Medulla oblongata (tissue), 1 donor: ENCODE data around the gene YIPF2.
"Not testable (repeated sequence)": the region's sequence is repeated elsewhere in the genome, so short reads cannot be mapped to it uniquely, and the experiment has no call there.

ENCODE experiments used
- DNase-seq: peaks from one replicate; pipeline ENCODE4 v3.0.0-alpha.2; 2015; ENCODE audit errors: extremely low spot score

YIPF2 gene

DNA sequence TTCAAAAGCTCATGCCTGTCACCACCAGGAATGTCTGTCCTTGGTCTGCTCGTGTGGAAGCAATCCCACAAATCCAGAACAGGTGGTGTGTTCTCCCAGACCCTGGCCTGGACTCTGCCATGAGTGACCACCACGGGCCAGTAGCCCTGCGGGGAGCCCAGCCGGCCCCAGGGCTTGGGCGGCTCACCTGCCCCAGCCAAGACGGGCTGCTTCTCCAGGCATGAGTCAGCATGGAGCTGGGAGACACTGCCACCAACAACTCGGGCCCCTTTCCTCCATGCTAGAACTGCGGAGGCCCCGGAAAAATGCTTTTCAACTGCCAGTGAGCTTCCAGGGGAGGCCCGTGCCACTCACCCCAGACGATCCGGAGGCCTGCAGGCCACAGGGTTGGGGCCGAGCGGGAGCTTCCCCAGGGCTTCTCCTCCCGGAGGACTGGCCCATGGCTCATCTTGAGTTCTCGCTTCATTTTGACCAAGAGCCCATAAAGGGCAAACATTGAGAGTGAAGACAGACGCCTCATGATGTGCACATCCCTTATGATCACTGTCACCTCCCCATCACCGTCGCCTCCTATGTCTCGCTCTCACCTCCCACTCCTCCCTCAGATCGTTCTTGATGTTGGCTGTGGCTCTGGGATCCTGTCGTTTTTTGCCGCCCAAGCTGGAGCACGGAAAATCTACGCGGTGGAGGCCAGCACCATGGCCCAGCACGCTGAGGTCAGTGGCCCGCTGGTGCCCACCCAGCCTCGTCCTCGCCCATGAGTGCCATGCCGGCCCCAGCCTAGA is 16.7 kb downstream of the YIPF2 start:
- DNase-seq = no peak

GRCh38 chr19:10908380-10908960 is 20.0 kb downstream of the YIPF2 start:
- DNase-seq = no peak

DNA sequence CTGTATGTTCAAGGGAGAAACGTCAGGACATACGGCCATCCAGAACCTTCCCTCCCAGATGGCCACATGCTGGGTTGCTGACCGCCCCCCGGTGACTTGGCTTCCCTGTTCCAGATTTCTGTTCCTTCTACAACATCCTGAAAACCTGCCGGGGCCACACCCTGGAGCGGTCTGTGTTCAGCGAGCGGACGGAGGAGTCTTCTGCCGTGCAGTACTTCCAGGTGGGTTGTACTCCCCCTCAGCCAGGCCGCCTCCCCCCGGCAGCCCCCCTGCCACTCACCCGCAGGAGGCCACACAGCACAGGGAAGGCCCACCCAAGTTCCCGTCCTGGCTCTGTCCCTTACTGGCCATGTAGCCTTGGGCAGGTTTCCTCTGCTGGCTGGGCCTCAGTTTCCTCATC is 20.5 kb downstream of the YIPF2 start:
- DNase-seq = no peak

DNA sequence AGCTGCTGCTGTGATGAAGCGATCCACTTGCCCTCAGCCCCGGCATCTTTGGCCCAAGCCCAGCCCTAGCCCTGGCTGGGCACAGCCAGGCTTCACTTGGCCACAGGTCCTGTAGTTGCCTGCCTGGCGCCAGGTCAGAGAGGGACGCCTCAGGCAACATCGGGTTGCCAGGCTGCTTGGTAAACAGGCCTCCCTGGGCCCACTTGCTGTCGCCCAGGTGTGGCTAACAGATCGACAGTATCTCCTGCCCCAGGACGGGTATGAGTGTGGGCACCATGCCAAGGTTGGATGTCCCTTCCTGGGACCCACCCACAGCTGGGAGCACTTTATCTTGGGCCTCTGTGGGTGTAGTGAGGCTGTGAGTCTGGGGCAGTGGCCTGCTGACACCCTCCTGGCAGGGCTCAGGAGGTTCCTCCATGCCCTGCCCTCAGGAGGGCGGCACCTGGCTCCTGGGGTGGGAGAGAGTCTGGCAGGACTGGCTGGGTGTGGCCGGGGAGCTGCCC is 29.2 kb downstream of the YIPF2 start:
- DNase-seq = peak; percentile 54

DNA sequence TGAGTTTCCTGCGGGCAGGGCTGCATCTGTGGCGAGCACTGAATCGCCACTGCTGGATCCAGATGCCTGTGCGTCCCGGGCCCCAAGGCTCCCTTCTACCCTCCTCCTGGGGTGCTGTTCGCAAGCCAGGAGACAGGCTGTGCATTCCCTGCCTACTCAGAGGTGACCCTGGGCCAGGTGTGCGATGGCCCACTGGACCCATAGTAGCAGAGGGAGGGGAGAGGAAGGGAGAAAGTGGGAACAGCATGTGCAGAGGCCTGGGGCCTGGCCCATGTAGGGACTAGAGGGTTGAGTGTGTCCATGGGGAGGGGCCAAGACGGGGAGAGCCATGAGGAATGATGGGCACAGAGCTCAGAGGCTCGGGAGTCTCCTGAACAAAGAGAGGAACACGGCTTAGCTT is 29.8 kb downstream of the YIPF2 start:
- DNase-seq = no peak

DNA sequence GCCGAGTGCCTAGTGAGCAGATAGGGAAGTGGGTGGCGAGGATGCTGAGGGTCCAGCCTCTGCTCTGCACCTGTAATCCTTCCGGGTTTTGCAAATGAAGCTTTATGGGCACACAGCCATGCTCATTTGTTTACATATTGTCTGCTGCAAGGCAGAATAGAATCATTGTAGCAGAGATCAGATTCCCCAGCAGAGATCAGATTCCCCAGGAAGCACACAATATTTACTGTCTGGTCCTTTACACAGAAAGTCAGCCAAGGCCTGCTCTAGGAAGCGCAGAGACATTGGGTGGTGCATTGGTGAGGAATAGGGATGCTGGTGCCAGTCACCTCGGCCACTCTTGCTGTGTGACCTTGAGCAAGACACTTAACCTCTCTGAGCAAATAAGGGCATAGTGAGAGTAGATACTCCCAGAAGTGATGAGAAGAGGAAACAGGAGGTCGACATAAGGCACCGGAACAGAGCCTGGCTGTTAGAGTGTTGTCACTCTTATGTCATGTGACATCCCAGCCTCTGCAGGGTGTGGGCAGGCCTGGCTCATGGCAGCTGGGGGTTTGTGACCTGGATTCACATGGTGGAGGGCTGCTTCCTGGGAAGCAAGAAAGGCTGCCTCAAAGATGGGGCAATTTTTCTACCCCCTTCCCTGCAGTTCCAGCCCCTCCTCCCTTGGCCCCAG is 31.4 kb downstream of the YIPF2 start:
- DNase-seq = no peak

- no peak for DNase-seq
Observed at GRCh38 chr19:10895920-10896319, 32.5 kb downstream of the YIPF2 start.

DNA sequence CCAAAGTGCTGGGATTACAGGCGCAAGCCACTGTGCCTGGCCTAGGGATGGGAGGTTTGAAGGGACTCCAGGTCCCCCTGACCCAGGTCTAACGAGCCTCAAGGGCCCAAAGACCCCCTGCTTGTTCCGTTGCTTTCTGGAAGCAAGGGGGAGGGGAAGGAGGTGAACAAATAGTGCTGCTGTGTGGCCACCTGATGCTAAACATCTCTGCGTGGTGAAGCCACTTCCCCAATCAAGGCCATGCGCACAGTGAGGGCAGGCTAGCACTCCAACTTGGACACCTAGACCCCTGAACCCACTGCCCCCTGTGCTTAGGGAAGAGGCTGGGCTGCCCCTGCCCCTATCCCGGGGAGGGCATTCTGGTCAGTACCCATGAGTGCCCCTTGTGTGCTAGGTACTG is 33.1 kb downstream of the YIPF2 start:
- DNase-seq = no peak

DNA sequence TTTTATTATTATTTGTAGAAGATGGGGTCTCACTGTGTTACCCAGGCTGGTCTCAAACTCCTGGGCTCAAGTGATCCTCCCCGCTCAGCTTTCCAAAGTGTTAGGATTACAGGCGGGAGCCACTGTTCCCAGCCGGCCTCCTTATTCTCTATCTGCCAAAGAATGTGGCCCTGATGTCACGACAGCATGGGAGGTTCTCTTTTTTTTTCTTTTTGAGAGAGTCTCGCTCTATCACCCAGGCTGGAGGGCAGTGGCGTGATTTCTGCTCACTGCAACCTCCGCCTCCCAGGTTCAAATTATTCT is 33.6 kb downstream of the YIPF2 start:
- no peak for DNase-seq

GRCh38 chr19:10892256-10892655 is 36.2 kb downstream of the YIPF2 start:
- DNase-seq = no peak

DNA sequence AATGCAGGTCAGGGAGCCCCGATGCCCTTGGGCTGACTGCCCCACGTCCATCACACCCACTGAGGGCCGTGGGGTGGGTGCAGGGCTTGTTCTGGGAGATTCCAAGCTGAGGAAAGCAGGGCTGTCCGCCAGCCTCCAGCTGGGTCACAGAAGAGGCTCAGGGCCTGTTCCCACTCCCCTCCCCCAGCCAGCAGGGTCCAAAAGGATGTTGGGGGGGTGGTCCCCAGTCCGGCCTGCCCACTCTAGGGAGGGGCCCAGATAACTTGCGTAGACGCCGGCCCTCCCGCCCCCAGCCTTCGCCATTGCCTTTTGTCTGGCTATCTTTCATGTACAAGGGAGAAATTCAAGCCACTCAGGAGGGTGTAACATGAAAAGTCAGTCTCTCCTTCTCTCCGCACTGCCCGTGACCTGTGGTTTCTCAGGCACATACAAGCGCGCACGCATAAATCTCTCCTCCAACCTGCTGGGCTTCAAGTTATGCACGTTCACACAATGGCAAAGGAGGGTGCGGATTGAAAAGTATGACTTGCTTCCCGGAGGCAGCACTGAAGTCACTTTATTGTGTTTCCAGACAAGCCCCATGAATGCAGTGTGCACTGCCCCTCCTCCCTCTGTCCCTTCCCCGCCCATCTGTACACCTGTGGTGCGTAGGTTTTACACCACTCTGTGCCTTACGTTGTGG is 36.9 kb downstream of the YIPF2 start:
- DNase-seq = no peak

- DNase-seq = no peak
Observed at GRCh38 chr19:10889880-10890279, 38.6 kb downstream of the YIPF2 start.

- no peak for DNase-seq
Observed at GRCh38 chr19:10888421-10888866, 40.0 kb downstream of the YIPF2 start.

DNA sequence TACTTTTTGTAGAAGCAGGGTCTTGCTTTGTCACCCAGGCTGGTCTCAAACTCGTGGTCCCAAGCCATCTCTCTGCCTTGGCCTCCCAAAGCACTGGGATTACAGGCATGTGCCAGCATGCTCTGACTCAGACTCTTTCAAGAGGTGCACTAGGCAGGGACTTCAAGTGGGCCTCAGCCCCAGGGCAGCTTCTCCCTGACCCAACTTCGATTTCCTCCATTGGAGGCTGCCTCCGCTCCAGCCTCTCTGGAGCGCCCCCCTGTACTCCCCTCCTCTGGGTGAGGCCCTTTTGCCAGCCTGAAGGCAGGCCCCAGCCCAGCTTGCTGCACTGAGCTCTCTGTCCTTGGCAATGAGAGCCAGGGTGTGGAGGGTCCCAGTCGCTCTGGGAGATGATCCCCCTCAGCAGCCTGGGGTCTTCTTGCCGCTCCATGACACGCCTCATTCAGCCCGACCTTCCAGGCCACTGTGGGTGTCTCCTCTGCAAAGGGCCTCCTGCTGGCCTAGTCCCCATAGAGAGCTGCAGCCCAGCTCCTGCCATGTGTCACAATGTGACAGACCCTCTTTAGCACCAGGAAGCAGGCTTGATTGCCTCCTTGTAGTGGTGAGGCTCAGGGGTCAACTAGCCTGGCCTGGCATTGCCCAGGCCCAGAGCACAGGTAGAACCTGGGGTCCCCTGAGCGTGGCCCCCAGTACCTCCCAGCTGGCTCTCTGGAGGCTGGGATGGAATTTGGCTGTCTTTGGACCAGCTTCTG is 40.6 kb downstream of the YIPF2 start:
- no peak for DNase-seq

DNA sequence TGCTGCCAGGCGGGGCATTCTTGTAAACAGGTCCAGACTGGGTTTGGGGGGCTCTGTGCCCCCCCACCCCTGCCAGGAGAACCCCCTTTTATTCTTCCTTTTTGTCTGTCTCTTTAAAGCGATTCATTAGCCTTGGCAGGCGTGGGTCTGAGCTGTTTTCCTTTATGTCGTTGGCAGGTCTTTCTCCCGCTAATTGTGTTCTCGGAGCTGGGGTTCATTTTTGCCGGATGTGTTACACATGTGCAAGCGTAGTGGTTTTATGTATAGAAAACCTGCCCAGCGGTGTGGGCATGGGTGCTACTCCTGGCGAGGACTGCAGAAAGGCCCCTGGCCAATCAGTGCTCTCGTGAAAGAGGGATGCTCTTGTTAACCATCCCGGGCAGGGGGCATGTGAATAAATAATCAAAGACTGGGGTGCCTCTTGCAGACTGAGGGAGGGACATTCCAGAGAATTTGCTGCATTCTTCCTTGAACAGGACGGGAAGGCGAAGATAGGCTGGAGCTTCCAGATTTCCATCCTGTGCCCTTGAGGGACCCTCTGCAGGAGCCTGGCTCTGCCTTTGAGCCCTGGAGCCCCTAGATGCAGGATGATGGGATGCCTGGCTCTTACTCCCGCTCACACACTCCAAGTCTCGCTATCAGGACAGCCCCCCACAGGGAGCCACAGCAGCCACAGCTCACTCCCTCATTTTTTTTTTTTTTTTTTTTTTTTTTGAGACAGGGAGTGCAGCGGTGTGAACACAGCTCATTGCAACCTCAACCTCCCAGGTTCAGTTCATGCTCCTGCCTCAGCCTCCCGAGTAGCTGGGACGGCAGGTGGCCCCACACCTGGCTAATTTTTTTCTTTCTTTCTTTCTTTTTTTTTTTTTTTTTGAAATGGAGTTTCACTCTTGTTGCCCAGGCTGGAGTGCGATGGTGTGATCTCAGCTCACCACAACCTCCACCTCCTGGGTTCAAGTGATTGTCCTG is 43.0 kb downstream of the YIPF2 start:
- DNase-seq = no peak

DNA sequence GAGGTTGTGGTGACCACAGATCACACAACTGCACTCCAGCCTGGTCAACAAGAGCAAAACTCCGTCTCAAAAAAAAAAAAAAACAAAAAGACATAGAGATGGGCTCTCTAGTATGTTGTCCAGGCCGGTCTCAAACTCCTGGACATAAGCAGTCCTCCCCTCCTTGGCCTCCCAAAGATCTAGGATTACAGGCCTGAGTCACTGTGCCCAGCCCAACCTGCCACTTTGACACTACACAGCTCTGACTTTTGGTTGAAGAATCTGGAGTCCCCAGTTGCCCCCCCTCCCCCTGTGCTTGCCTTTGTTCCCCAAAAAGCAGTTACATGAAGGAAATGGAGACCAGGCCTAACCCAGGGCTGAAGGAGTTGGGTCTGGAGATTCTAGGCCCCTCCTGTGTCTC is 44.2 kb downstream of the YIPF2 start:
- no peak for DNase-seq

- DNase-seq = no peak
Observed at GRCh38 chr19:10882108-10882457, 46.4 kb downstream of the YIPF2 start.

DNA sequence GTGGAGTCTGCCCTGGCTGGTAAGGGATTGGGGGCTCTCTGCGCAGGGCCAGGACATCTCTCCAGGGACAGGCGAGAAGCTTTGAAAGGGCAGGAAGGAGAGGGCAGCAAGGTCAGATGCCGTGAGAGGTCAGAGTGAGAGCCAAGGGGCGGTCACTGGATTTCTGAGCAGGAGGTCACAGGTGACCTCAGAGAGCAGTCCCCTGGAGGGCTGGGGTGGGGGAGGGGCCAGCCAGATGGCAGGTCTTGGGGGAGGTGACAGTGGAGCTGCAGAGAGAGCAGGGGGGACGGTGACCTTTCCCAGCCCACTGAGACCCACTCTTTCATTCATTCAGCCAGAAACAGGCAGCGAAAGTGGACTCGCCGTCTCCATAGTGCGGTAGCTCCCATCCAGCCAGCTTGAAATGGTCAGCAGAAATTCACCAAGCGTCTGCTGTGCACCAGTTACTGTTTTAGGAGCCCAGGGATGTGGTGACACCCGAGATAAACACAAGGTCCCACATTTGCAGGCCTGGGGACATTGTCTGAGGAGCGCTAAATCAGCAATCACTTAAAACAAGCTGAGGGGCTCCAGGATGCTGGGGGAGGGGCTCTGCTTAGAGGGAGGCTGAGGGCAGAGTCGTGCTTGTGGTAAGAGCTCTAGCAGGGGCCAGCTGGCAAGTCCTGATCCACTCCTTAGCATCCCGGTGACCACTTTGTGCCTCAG is 46.9 kb downstream of the YIPF2 start:
- DNase-seq = no peak

- DNase-seq = no peak
Observed at GRCh38 chr19:10878253-10878652, 50.2 kb downstream of the YIPF2 start.

- DNase-seq = not testable (repeated sequence)
Observed at GRCh38 chr19:10877608-10878007, 50.8 kb downstream of the YIPF2 start.
